HepG2 (cell line): Measurements from ENCODE around the gene UCK2. TPM values are rescaled to one million over a fixed set of nuclear protein-coding genes. Genes with fewer than 3 reads are reported as not detected.

Source experiments
- U2AF2 ChIP-seq: fragments of 200-400 bp; formaldehyde crosslinking; IDR thresholded peaks from 2 replicates; pipeline ENCODE4 v1.6.1; 2017; ENCODE audit warnings: low read depth, mild to moderate bottlenecking, low read length
- polyA plus RNA-seq, 8 experiments: library from polyadenylated mRNA; depleted of rRNA in 3 of 8; stranded (reverse) in 7 of 8; unstranded in 1 of 8; fragments of >200 nt; fragmentation: Illumina TruSeq in 4 of 8; extraction: Trizol in 4 of 8; gene quantifications; 2 replicates each; pipeline versions ENCODE4 v1.2.1 to v1.2.3, GENCODE V29; 2011 to 2016; ENCODE audit warnings: low read depth in 4 of 8, missing spikeins in 1 of 8, mixed read lengths in 1 of 8; ENCODE audit not compliant: insufficient read depth in 1 of 8
- total RNA-seq, 5 experiments: library from RNA; depleted of rRNA; stranded (reverse); fragments of >200 nt; fragmentation: Illumina TruSeq; extraction: Trizol; gene quantifications; 2 replicates each; pipeline ENCODE4 v1.2.3, GENCODE V29; 2016; ENCODE audit warnings: low read depth in 1 of 5
- TF ChIP-seq, protein P1 (sequence below): sonication (generic); formaldehyde crosslinking; IDR thresholded peaks from one replicate; pipeline ENCODE4 v1.5.1; 2020; ENCODE audit warnings: mild to moderate bottlenecking, missing genetic modification reagents; ENCODE audit errors: not compliant biosample characterization

The UCK2 gene
- total and polyA plus RNA-seq, 2 of the 13 experiments (the other 11 are each of a cell fraction or from before 2014, with no cell fraction given) = 64.3 to 78.0 TPM

DNA sequence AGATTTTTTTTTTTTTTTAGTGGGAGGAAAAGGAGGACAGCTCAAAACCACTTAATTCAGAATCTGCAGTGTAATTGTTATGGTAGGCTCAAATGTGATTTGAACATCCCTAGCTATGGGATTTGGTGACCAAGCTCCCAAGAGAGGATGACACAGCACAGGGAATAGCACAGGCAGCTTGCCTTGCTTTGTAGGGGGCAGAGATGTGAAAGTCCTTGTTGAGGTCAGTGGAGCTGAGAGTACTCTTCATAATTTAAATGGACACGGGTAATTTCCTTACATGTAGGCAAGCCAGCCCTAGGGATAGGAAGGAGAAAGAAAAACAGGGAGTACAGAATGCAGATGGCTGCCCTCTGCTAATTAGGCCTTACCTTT is 3.2 kb upstream of the UCK2 start (continued):
- TF ChIP-seq, protein P1, sequence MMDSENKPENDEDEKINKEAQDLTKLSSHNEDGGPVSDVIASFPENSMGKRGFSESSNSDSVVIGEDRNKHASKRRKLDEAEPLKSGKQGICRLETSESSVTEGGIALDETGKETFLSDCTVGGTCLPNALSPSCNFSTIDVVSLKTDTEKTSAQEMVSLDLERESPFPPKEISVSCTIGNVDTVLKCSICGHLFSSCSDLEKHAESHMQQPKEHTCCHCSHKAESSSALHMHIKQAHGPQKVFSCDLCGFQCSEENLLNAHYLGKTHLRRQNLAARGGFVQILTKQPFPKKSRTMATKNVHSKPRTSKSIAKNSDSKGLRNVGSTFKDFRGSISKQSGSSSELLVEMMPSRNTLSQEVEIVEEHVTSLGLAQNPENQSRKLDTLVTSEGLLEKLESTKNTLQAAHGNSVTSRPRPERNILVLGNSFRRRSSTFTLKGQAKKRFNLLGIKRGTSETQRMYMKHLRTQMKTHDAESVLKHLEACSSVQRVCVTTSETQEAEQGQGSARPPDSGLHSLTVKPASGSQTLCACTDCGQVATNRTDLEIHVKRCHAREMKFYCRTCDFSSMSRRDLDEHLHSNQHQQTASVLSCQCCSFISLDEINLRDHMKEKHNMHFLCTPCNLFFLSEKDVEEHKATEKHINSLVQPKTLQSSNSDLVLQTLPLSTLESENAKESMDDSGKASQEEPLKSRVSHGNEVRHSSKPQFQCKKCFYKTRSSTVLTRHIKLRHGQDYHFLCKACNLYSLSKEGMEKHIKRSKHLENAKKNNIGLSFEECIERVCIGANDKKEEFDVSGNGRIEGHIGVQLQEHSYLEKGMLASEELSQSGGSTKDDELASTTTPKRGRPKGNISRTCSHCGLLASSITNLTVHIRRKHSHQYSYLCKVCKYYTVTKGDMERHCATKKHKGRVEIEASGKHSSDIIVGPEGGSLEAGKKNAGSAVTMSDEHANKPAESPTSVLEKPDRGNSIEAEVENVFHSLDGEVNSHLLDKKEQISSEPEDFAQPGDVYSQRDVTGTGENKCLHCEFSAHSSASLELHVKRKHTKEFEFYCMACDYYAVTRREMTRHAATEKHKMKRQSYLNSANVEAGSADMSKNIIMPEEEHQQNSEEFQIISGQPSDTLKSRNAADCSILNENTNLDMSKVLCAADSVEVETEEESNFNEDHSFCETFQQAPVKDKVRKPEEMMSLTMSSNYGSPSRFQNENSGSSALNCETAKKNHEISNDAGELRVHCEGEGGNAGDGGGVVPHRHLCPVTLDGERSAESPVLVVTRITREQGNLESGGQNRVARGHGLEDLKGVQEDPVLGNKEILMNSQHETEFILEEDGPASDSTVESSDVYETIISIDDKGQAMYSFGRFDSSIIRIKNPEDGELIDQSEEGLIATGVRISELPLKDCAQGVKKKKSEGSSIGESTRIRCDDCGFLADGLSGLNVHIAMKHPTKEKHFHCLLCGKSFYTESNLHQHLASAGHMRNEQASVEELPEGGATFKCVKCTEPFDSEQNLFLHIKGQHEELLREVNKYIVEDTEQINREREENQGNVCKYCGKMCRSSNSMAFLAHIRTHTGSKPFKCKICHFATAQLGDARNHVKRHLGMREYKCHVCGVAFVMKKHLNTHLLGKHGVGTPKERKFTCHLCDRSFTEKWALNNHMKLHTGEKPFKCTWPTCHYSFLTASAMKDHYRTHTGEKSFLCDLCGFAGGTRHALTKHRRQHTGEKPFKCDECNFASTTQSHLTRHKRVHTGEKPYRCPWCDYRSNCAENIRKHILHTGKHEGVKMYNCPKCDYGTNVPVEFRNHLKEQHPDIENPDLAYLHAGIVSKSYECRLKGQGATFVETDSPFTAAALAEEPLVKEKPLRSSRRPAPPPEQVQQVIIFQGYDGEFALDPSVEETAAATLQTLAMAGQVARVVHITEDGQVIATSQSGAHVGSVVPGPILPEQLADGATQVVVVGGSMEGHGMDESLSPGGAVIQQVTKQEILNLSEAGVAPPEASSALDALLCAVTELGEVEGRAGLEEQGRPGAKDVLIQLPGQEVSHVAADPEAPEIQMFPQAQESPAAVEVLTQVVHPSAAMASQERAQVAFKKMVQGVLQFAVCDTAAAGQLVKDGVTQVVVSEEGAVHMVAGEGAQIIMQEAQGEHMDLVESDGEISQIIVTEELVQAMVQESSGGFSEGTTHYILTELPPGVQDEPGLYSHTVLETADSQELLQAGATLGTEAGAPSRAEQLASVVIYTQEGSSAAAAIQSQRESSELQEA = no peak
- no peak for TF ChIP-seq U2AF2
- TF ChIP-seq, all 625 proteins: peak for 0
